K562 (cell line): Measurements from ENCODE around the gene RBM18. TPM values are rescaled to one million over a fixed set of nuclear protein-coding genes. Genes with fewer than 3 reads are reported as not detected.
A peak's percentile ranks its signal among the peaks of the same experiment; 100 is the strongest.

Source experiments
- ATAC-seq: fragments of 200-7000 bp; cut with Tn5 transposase; 3 replicates; pipeline ENCODE4 v1.9.1; 2020; ENCODE audit warnings: moderate library complexity
- BruUV-seq: library from RNA; stranded (reverse); fragments of 400-500 nt; replicated peaks from 2 replicates; lab custom pipeline; 2021; lab: Mats Ljungman, UMichigan
- CTCF ChIA-PET: fragments of 300-600 bp; formaldehyde crosslinking; extraction: SDS; loops from one replicate; lab custom pipeline; 2021; ENCODE audit warnings: low intra/inter-chr PET ratio; lab: Yijun Ruan, JAX
- POLR2A ChIA-PET: fragments of 300-600, 350-650 bp; sonication (Branson Sonifier 250); formaldehyde crosslinking; extraction: SDS; loops from one replicate; lab custom pipeline; 2021; ENCODE audit warnings: antibody characterized with exemption, inconsistent platforms; lab: Yijun Ruan, JAX
- DNase-seq, 4 experiments: peaks; one replicate each; pipeline versions ENCODE4 v3.0.0 to v3.0.0-alpha.2; 2011 to 2018; ENCODE audit warnings: low spot score in 3 of 4, mixed read lengths in 3 of 4; ENCODE audit errors: extremely low read depth in 1 of 4
- FAIRE-seq: peaks from 2 replicates; lab custom pipeline; 2011; peaks lifted over from hg19 to GRCh38; lab: Jason Lieb, UNC
- H2AFZ ChIP-seq: 2 replicates; pipeline ENCODE4 v1.6.0; 2011; ENCODE audit warnings: low read depth, low read length, control low read depth, inconsistent platforms
- H3K27ac ChIP-seq: fragments of 200-600 bp; 3 replicates; pipeline ENCODE4 v1.8.0; 2011; ENCODE audit warnings: low read depth, mild to moderate bottlenecking, control low read depth, inconsistent platforms, low read length, moderate library complexity, mixed read lengths; ENCODE audit errors: extremely low read depth
- H3K27me3 ChIP-seq, 2 experiments: fragments of 300-600 bp in 1 of 2; 2 replicates in 1 of 2; 3 replicates in 1 of 2; pipeline versions ENCODE4 v1.6.0 to v1.8.0; 2011; ENCODE audit warnings: inconsistent platforms in 2 of 2, low read length in 2 of 2, mild to moderate bottlenecking in 1 of 2, mixed read lengths in 1 of 2, moderate library complexity in 1 of 2; ENCODE audit not compliant: control insufficient read depth in 2 of 2, insufficient read depth in 2 of 2
- H3K36me3 ChIP-seq: fragments of 300-600 bp; 3 replicates; pipeline ENCODE4 v1.8.0; 2011; ENCODE audit warnings: mild to moderate bottlenecking, low read length, inconsistent platforms; ENCODE audit not compliant: control insufficient read depth, insufficient read depth
- H3K4me1 ChIP-seq, 2 experiments: fragments of 200-600 bp in 1 of 2; replicated peaks in 1 of 2; 2 replicates in 1 of 2; 3 replicates in 1 of 2; pipeline versions ENCODE4 v1.5.1 to v1.8.0; 2011; ENCODE audit warnings: inconsistent platforms in 2 of 2, low read length in 2 of 2, mild to moderate bottlenecking in 1 of 2, mixed read lengths in 1 of 2, moderate library complexity in 1 of 2; ENCODE audit not compliant: control insufficient read depth in 2 of 2, insufficient read depth in 2 of 2
- H3K4me2 ChIP-seq: 2 replicates; pipeline ENCODE4 v1.6.1; 2011; ENCODE audit warnings: low read length, control low read depth, inconsistent platforms, mixed read lengths; ENCODE audit not compliant: insufficient read depth
- H3K4me3 ChIP-seq: fragments of 200-600 bp; sonication (generic), shearing (Covaris generic); 2 replicates; pipeline ENCODE4 v1.5.1; 2016; ENCODE audit warnings: control low read depth, inconsistent platforms
- H3K79me2 ChIP-seq: fragments of 200-600 bp; 3 replicates; pipeline ENCODE4 v1.8.0; 2011; ENCODE audit warnings: low read length, inconsistent platforms; ENCODE audit not compliant: control insufficient read depth, insufficient read depth
- H3K9ac ChIP-seq, 2 experiments: 2 replicates each; pipeline versions ENCODE4 v1.6.0 to v1.6.1; 2011; ENCODE audit warnings: low read depth in 2 of 2, low read length in 2 of 2, control low read depth in 1 of 2, inconsistent platforms in 1 of 2, mild to moderate bottlenecking in 1 of 2, mixed read lengths in 1 of 2; ENCODE audit not compliant: insufficient read depth in 1 of 2
- H3K9me1 ChIP-seq: one replicate; pipeline ENCODE4 v1.6.0; 2011; ENCODE audit warnings: inconsistent platforms, mild to moderate bottlenecking, low read length, moderate library complexity; ENCODE audit not compliant: control insufficient read depth, insufficient read depth
- H3K9me3 ChIP-seq: replicated peaks from 2 replicates; pipeline ENCODE4 v1.5.1; 2011; ENCODE audit warnings: low read depth, low read length, inconsistent platforms; ENCODE audit not compliant: control insufficient read depth, insufficient read depth
- H4K20me1 ChIP-seq: replicated peaks from 2 replicates; pipeline ENCODE4 v1.6.1; 2011; ENCODE audit warnings: low read length, inconsistent platforms, mixed read lengths; ENCODE audit not compliant: control insufficient read depth, insufficient read depth
- BCOR ChIP-seq: fragments of 450-650 bp; IDR thresholded peaks from 2 replicates; pipeline ENCODE4 v1.6.1; 2016
- CEBPG ChIP-seq, 3 experiments: fragments of 200-800 bp in 1 of 3; sonication (Bioruptor generic) in 1 of 3; sonication (generic) in 1 of 3; formaldehyde crosslinking in 1 of 3; IDR thresholded peaks in 2 of 3; conservative IDR thresholded peaks in 1 of 3; 2 replicates each; pipeline versions ENCODE4 v1.6.1 to v1.8.0; 2016 to 2022; ENCODE audit warnings: missing compliant biosample characterization in 2 of 3, missing genetic modification characterization in 2 of 3, mild to moderate bottlenecking in 1 of 3, missing genetic modification reagents in 1 of 3
- DEAF1 ChIP-seq: fragments of 450-650 bp; formaldehyde crosslinking; IDR thresholded peaks from 2 replicates; pipeline ENCODE4 v1.4.0; 2020; ENCODE audit warnings: mild to moderate bottlenecking, moderate library complexity
- DMBX1 ChIP-seq: fragments of 250-450 bp; sonication (Bioruptor Pico); IDR thresholded peaks from 2 replicates; pipeline ENCODE4 v1.8.0; 2022; ENCODE audit warnings: inconsistent platforms, mild to moderate bottlenecking, moderate library complexity, borderline replicate concordance
- EWSR1 ChIP-seq: fragments of 450-650 bp; IDR thresholded peaks from 2 replicates; pipeline ENCODE4 v1.6.1; 2018; ENCODE audit warnings: borderline replicate concordance, mild to moderate bottlenecking, low read depth, moderate library complexity; ENCODE audit not compliant: partially characterized antibody
- HMBOX1 ChIP-seq: sonication (generic); IDR thresholded peaks from 2 replicates; pipeline ENCODE4 v1.6.1; 2016
- KDM1A ChIP-seq, 2 experiments: fragments of 450-650 bp; IDR thresholded peaks; 2 replicates each; pipeline ENCODE4 v1.6.1; 2016; ENCODE audit warnings: mild to moderate bottlenecking in 2 of 2
- KLF13 ChIP-seq: fragments of 450-650 bp; IDR thresholded peaks from 2 replicates; pipeline ENCODE4 v1.6.1; 2016; ENCODE audit warnings: missing genetic modification characterization, low read depth, mild to moderate bottlenecking, missing compliant biosample characterization, moderate library complexity, borderline replicate concordance
- NR1H2 ChIP-seq: sonication (generic); formaldehyde crosslinking; IDR thresholded peaks from 2 replicates; pipeline ENCODE4 v1.4.0; 2020; ENCODE audit warnings: mild to moderate bottlenecking, missing genetic modification reagents
- RAD51 ChIP-seq: fragments of 450-650 bp; IDR thresholded peaks from 2 replicates; pipeline ENCODE4 v1.7.1; 2016; ENCODE audit warnings: low read depth, mild to moderate bottlenecking, borderline replicate concordance
- RBM25 ChIP-seq: fragments of 200-400 bp; formaldehyde crosslinking; IDR thresholded peaks from 2 replicates; pipeline ENCODE4 v1.6.1; 2018; ENCODE audit warnings: low read length, low read depth, moderate library complexity; ENCODE audit not compliant: severe bottlenecking
- SUPT5H ChIP-seq: fragments of 450-650 bp; IDR thresholded peaks from 2 replicates; pipeline ENCODE4 v1.6.1; 2016
- WGBS: fragments of 100-300 bp; shearing (Covaris generic); methylation state at CpG from one replicate; pipeline ENCODE4 v1.1.6; 2016; ENCODE audit warnings: low coverage, mixed read lengths; ENCODE audit not compliant: insufficient coverage; ENCODE audit errors: missing lambda C conversion rate; 5-methylcytosine and 5-hydroxymethylcytosine counted together
- in situ Hi-C: fragments of 300-500 bp; cut with MboI; formaldehyde crosslinking; loops from 4 replicates; pipeline ENCODE4 v1.15.0; 2018; ENCODE audit warnings: inconsistent platforms, mixed read lengths
- intact Hi-C: fragments of 100-400 bp; cut with micrococcal nuclease; formaldehyde crosslinking; loops from 2 replicates; pipeline ENCODE4 v1.14.2; 2022
- polyA plus RNA-seq, 8 experiments: library from polyadenylated mRNA; depleted of rRNA in 4 of 8; stranded (reverse) in 5 of 8; unstranded in 3 of 8; fragments of >200 nt; fragmentation: Nextera tagmentation in 2 of 8; fragmentation: Illumina TruSeq in 1 of 8; extraction: Ambion mirVana in 2 of 8; extraction: Trizol in 1 of 8; gene quantifications; 2 replicates each; pipeline versions ENCODE4 v1.2.1 to v1.2.3, GENCODE V29; 2011 to 2014; ENCODE audit warnings: inconsistent platforms in 1 of 8, missing spikeins in 1 of 8
- total RNA-seq, 7 experiments: library from RNA; depleted of rRNA in 6 of 7; stranded (reverse); fragments of >200 nt in 6 of 7; fragmentation: Illumina TruSeq in 2 of 7; extraction: Trizol in 2 of 7; gene quantifications; 2 replicates each; pipeline versions ENCODE4 v1.2.1 to v1.2.3, GENCODE V29; 2011 to 2021; ENCODE audit warnings: low replicate concordance in 1 of 7
- TF ChIP-seq, protein P1 (sequence below): fragments of 450-650 bp; formaldehyde crosslinking; IDR thresholded peaks from 2 replicates; pipeline ENCODE4 v1.4.0; 2020; ENCODE audit warnings: mild to moderate bottlenecking, mixed read lengths
- TF ChIP-seq, protein P2 (sequence below): sonication (generic); formaldehyde crosslinking; IDR thresholded peaks from 2 replicates; pipeline ENCODE4 v1.5.0; 2020; ENCODE audit warnings: missing genetic modification reagents

The RBM18 gene
- total and polyA plus RNA-seq, 9 of the 15 experiments (the other 6 are each of a cell fraction or from before 2014, with no cell fraction given), result 7.9 to 86.3 (median 34.0) TPM

- no peak for FAIRE-seq
- POLR2A ChIA-PET, result interaction anchor here (1.1 to 3.9 kb wide), 7 partner anchors 9 to 50 kb away, joined by 3 to 18 read pairs (median 6); no protein-coding TSS in a partner anchor
- BruUV-seq, result no TSS peak
- no peak for TF ChIP-seq EWSR1
- no peak for TF ChIP-seq KLF13 (tag)
- TF ChIP-seq KDM1A (IDR thresholded peaks at IDR 0.05), result 0 out of 4 replicates have a peak, but pooled peaks of 1 of the 2 experiments have one; percentile 14
- no peak for TF ChIP-seq DEAF1 (CRISPR knock-in tag)
- no peak for TF ChIP-seq HMBOX1
- peak; percentile 11; the same call in 1 of the 2 replicates for TF ChIP-seq BCOR
- TF ChIP-seq, protein P1, sequence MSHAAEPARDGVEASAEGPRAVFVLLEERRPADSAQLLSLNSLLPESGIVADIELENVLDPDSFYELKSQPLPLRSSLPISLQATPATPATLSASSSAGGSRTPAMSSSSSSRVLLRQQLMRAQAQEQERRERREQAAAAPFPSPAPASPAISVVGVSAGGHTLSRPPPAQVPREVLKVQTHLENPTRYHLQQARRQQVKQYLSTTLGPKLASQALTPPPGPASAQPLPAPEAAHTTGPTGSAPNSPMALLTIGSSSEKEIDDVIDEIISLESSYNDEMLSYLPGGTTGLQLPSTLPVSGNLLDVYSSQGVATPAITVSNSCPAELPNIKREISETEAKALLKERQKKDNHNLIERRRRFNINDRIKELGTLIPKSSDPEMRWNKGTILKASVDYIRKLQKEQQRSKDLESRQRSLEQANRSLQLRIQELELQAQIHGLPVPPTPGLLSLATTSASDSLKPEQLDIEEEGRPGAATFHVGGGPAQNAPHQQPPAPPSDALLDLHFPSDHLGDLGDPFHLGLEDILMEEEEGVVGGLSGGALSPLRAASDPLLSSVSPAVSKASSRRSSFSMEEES, result peak; percentile 90
- TF ChIP-seq RBM25, result peak; percentile 69
- no peak for TF ChIP-seq CEBPG (CRISPR knock-in tag; IDR thresholded peaks at IDR 0.05)
- TF ChIP-seq CEBPG (tag; conservative IDR thresholded peaks at IDR 0.05 in 1 of 2, IDR thresholded peaks at IDR 0.05 in 1 of 2), result no peak
- TF ChIP-seq DMBX1 (CRISPR knock-in tag), result no peak
- no peak for TF ChIP-seq SUPT5H
- peak; percentile 63; the same call in 1 of the 2 replicates for TF ChIP-seq RAD51
- TF ChIP-seq, protein P2, sequence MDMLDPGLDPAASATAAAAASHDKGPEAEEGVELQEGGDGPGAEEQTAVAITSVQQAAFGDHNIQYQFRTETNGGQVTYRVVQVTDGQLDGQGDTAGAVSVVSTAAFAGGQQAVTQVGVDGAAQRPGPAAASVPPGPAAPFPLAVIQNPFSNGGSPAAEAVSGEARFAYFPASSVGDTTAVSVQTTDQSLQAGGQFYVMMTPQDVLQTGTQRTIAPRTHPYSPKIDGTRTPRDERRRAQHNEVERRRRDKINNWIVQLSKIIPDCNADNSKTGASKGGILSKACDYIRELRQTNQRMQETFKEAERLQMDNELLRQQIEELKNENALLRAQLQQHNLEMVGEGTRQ (CRISPR knock-in tag), result peak; percentile 45
- no peak for TF ChIP-seq NR1H2 (CRISPR knock-in tag)
These were observed 816 bp downstream of the RBM18 start for GRCh38 chr9:122263699-122264349.

More at GRCh38 chr9:122263699-122264349, 816 bp downstream of the RBM18 start:
- CTCF ChIA-PET, result no interaction called here
- Histone ChIP-seq H3K79me2 (peaks cover 81% of the 10 kb centered on the region), H3K9ac (peak overlapping the region; percentile 95), H3K36me3 (peaks cover 71% of the 10 kb centered on the region), H3K9me3 (no peaks in the 10 kb centered on the region), H4K20me1 (no peaks in the 10 kb centered on the region), H3K9me1 (no peaks in the 10 kb centered on the region), H3K27ac (peak overlapping the region; percentile 94), H2AFZ (peak overlapping the region; percentile 90), H3K4me2 (peak overlapping the region; percentile 97), H3K27me3 (no peaks in the 10 kb centered on the region), H3K4me1 (peaks cover 0 to 26% of the 10 kb centered on the region in 2 experiments; a peak in 2 of 5 replicates), H3K4me3 (peak overlapping the region; percentile 85)
- intact Hi-C loops, result loop anchor here (2.0 to 5.0 kb wide), 2 partner anchors 51 to 107 kb away; partner anchors contain the start of genes MORN5 and NDUFA8
- 1% methylated on average over 13 of the region's 13 CpGs for WGBS
- ATAC-seq (no peak), DNase-seq (peak in 1 of 4 experiments; percentile 16)
- in situ Hi-C loops, result no loop called here
